Ishikawa (cell line): ENCODE measurements around the gene ZBED5.

Experiments
- CEBPB ChIP-seq: IDR thresholded peaks from 2 replicates; pipeline ENCODE4 v1.6.1; 2012
- CREB1 ChIP-seq: IDR thresholded peaks from 2 replicates; pipeline ENCODE4 v1.6.1; 2012; ENCODE audit warnings: low read depth
- EGR1 ChIP-seq: IDR thresholded peaks from 2 replicates; pipeline ENCODE4 v1.6.1; 2012
- EP300 ChIP-seq: IDR thresholded peaks from 2 replicates; pipeline ENCODE4 v1.6.1; 2012; ENCODE audit warnings: borderline replicate concordance
- FOXM1 ChIP-seq: IDR thresholded peaks from 2 replicates; pipeline ENCODE4 v1.6.1; 2012; ENCODE audit warnings: low read depth, borderline replicate concordance
- NFIC ChIP-seq: IDR thresholded peaks from 2 replicates; pipeline ENCODE4 v1.6.1; 2012
- RAD21 ChIP-seq: IDR thresholded peaks from 2 replicates; pipeline ENCODE4 v1.6.1; 2012; ENCODE audit warnings: low read depth
- TAF1 ChIP-seq: IDR thresholded peaks from 2 replicates; pipeline ENCODE4 v1.6.1; 2012; ENCODE audit warnings: low read depth, mild to moderate bottlenecking
- TCF12 ChIP-seq: IDR thresholded peaks from 2 replicates; pipeline ENCODE4 v1.6.1; 2012; ENCODE audit warnings: low read depth
- TEAD4 ChIP-seq: IDR thresholded peaks from 2 replicates; pipeline ENCODE4 v1.6.1; 2012
- YY1 ChIP-seq: IDR thresholded peaks from 2 replicates; pipeline ENCODE4 v1.6.1; 2012; ENCODE audit warnings: low read depth
- ZBTB7A ChIP-seq: IDR thresholded peaks from 2 replicates; pipeline ENCODE4 v1.6.1; 2012; ENCODE audit warnings: low read depth
- TF ChIP-seq, protein P1 (sequence below): IDR thresholded peaks from 2 replicates; pipeline ENCODE4 v1.6.1; 2012
- TF ChIP-seq, protein P2 (sequence below): IDR thresholded peaks from 2 replicates; pipeline ENCODE4 v1.6.1; 2012
- TF ChIP-seq, protein P3 (sequence below): IDR thresholded peaks from 2 replicates; pipeline ENCODE4 v1.6.1; 2012; ENCODE audit warnings: low read depth, mild to moderate bottlenecking

The ZBED5 gene

DNA sequence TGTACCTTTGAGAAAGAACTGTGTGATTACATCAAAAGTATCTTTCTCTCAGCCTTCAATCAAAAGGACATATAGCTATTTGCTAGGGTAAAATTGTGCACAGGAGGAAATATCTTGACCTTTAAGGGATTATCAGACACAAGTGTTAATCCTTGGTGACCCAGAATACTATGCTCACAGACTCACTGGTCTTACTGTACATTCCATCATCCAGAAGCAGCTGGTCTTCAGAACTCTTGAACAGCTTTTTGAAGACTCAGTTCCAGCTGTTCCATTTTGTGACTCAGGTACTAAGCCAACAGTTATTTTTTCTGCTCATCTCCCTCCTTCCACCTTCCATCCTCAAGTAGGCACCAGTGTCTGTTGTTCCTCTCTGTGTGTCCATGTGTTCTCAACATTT lies 19.8 kb downstream of the ZBED5 start:
- TF ChIP-seq TCF12 (no peak), CEBPB (no peak), YY1 (no peak), RAD21 (no peak), TEAD4 (no peak)
- TF ChIP-seq, protein P1, sequence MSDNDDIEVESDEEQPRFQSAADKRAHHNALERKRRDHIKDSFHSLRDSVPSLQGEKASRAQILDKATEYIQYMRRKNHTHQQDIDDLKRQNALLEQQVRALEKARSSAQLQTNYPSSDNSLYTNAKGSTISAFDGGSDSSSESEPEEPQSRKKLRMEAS = no peak

DNA sequence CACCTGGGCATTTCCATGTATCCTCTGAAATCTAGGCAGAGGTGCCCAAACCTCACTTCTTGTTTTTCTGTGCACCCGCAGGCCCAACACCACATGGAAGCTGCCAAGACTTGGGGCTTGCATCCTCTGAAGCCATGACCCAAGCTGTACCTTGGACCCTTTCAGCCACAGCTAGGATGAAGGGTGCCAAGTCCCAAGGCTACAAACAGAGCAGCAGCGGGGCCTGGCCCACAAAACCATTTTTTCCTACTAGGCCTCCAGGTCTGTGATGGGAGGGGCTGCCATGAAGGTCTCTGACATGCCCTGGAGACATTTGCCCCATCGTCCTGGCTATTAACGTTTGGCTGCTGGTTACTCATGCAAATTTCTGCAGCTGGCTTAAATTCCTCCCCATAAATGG lies 28.7 kb downstream of the ZBED5 start:
- no peak for TF ChIP-seq FOXM1
- TF ChIP-seq, protein P2, sequence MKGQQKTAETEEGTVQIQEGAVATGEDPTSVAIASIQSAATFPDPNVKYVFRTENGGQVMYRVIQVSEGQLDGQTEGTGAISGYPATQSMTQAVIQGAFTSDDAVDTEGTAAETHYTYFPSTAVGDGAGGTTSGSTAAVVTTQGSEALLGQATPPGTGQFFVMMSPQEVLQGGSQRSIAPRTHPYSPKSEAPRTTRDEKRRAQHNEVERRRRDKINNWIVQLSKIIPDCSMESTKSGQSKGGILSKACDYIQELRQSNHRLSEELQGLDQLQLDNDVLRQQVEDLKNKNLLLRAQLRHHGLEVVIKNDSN = no peak
- TF ChIP-seq, protein P1 = no peak
- no peak for TF ChIP-seq NFIC
- TF ChIP-seq EGR1 = no peak
- no peak for TF ChIP-seq CEBPB
- TF ChIP-seq TCF12 = no peak
- no peak for TF ChIP-seq EP300
- TF ChIP-seq CREB1 = no peak
- TF ChIP-seq ZBTB7A = no peak
- TF ChIP-seq, protein P3, sequence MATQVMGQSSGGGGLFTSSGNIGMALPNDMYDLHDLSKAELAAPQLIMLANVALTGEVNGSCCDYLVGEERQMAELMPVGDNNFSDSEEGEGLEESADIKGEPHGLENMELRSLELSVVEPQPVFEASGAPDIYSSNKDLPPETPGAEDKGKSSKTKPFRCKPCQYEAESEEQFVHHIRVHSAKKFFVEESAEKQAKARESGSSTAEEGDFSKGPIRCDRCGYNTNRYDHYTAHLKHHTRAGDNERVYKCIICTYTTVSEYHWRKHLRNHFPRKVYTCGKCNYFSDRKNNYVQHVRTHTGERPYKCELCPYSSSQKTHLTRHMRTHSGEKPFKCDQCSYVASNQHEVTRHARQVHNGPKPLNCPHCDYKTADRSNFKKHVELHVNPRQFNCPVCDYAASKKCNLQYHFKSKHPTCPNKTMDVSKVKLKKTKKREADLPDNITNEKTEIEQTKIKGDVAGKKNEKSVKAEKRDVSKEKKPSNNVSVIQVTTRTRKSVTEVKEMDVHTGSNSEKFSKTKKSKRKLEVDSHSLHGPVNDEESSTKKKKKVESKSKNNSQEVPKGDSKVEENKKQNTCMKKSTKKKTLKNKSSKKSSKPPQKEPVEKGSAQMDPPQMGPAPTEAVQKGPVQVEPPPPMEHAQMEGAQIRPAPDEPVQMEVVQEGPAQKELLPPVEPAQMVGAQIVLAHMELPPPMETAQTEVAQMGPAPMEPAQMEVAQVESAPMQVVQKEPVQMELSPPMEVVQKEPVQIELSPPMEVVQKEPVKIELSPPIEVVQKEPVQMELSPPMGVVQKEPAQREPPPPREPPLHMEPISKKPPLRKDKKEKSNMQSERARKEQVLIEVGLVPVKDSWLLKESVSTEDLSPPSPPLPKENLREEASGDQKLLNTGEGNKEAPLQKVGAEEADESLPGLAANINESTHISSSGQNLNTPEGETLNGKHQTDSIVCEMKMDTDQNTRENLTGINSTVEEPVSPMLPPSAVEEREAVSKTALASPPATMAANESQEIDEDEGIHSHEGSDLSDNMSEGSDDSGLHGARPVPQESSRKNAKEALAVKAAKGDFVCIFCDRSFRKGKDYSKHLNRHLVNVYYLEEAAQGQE = no peak
- TF ChIP-seq YY1 = no peak
- TF ChIP-seq TEAD4 = no peak
- TF ChIP-seq TAF1 = no peak
- no peak for TF ChIP-seq RAD21

DNA sequence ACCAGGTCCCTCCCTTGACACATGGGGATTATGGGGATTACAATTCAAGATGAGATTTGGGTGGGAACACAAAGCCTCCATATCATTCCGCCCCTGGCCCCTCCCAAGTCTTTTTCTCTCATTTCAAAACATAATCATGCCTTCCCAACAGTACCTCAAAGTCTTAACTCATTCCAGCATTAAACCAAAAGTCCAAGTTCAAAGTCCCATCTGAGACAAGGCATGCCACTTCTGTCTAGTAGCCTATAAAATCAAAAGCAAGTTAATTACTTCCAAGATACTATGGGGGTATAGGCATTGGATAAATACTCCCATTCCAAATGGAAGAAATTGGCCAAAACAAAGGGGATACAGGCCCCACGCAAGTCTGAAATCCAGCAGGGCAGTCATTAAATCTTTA lies 29.5 kb downstream of the ZBED5 start:
- TF ChIP-seq, protein P2 = no peak
- TF ChIP-seq EGR1 = no peak
- TF ChIP-seq, protein P1 = no peak
- no peak for TF ChIP-seq TAF1
- no peak for TF ChIP-seq TEAD4
- no peak for TF ChIP-seq YY1
- TF ChIP-seq CEBPB = no peak
- TF ChIP-seq TCF12 = no peak
- TF ChIP-seq NFIC = no peak
- no peak for TF ChIP-seq ZBTB7A
- TF ChIP-seq RAD21 = no peak
- TF ChIP-seq FOXM1 = no peak
- no peak for TF ChIP-seq EP300
- TF ChIP-seq CREB1 = no peak

DNA sequence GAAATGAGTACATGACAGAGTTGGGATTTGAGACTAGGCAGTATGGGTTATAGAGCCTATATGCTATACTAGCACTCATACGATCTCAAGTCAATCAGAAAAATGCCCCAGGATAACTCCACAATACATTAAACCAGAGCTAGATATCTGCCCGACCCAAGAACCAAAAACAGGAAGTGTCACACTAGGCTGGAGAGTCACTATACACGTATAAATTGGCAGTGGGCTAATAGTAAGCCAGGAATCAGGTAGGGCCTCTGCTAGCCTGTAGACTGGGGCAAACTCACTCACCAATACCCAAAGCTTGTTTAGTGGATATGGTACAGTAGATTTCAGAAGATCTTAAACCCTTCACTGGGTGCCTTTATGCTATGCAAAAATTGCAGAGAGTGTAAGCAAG lies 33.0 kb downstream of the ZBED5 start:
- TF ChIP-seq EP300 (no peak), NFIC (no peak), YY1 (no peak)
- TF ChIP-seq, protein P3 = no peak

DNA sequence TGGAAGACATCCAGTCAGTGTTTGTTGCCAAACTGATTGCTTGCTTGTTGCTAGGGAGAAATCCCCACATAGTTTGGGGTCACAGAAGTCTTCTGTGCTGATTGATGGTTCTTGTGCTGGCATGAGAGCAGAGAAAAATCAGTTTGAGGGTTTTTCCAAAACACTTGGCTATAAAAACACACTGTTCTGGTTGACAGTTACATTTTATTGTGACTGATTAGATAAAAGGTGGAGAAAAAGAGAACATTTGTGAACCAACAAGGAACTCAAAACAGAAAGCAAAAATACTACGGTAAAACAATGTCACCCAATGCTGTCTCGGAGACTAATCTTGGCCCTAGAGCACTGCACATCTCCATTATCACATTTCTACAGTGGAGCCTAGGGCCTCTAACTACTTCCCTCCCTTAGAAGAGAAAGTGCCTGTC lies 34.7 kb downstream of the ZBED5 start:
- TF ChIP-seq CREB1 = no peak
- no peak for TF ChIP-seq TAF1
- no peak for TF ChIP-seq EGR1
- TF ChIP-seq CEBPB = no peak
- no peak for TF ChIP-seq TEAD4
- TF ChIP-seq, protein P2 = no peak
- no peak for TF ChIP-seq RAD21
- TF ChIP-seq, protein P1 = no peak
- TF ChIP-seq YY1 = no peak
- no peak for TF ChIP-seq ZBTB7A
- TF ChIP-seq TCF12 = no peak
- TF ChIP-seq, protein P3 = no peak
- TF ChIP-seq EP300 = no peak
- no peak for TF ChIP-seq FOXM1
- no peak for TF ChIP-seq NFIC
